NCI-H69 (cell line): ENCODE measurements around the gene CCND1.

Source experiments
- DNase-seq: peaks from one replicate; lab custom pipeline; 2025; lab: John Stamatoyannopoulos, UW

Gene CCND1

DNA sequence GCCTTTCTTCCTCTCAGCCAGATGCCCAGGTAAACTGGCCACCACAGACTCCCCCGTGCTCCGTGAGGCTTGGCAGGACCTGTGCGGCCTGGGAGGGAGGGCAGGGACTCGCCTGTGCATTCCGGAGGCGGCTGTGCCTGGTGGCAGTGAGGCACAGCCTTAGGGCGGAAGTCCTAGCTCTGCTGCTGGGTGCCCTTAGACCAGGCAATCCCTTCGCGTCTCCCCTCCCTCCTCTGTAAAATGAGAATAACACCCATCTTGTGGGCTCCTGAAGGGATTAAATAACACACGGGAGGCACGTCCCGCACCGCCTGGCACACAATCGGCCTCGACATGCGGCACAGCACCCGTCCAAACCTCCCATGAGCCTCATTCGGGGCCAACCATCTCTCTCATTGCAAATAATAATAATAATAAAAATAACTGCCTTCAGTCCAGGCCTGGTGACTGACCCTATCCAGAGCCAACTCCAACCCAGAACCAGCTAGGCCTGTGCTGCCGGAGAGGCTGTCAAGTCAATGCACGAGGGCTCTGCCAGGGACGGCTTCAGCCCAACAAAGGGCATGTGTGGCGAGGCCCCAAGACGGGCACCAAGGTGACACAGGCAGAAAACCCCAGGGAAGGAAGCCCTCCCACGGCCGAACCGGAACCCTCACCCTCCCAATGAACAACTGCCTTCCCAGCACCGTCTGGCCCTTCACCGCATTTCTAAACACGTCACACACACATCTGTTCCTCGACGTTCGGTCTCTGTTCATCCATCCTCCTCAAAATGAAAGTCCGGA, 26.0 kb downstream of the CCND1 start:
- DNase-seq = no peak

DNA sequence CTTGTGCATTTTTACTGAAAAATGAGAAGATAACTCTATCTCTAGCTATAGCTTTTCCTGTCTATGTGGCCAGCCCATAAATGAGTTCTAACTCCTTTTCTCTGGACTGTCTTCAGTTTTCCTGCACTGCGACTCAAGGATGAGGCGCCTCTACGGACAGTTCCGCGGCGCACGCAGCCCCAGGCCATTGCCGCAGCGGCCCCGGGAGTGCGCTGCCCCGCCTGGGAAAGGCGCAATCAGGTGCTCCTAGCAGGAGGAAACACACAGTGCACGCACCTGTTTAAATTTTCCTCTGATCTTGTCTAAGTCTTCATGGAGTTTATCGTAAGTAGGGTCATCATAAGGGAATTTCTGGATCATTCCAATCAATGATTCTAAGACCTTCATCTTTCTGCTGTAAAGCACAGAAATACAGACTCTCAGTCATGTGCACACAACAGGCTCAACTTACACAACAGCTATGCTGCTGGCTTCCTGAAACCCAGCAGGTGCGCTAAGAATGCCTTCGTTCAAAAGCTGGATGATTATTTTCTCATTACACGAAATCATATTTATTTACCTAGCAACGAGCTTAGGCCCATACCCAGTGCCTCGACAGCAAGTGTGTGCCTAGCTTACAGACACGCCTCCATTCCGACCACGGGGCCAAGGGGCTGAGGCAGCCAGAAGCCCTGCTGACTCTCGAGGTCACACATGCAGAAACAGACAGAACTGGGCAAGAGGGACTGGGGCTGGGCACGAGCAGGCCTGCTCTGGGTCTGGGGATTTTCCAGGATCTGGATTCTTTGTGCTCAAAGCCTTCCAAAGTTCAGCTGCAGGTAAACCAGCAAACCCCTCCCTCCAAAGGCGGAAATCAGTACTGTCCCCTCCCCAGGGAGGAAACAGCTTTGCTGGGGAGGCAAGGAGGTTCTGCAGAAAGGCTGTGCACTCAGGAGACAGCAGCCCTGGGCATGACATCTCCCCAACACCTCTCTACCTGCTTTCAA, 27.0 kb downstream of the CCND1 start:
- DNase-seq = no peak

DNA sequence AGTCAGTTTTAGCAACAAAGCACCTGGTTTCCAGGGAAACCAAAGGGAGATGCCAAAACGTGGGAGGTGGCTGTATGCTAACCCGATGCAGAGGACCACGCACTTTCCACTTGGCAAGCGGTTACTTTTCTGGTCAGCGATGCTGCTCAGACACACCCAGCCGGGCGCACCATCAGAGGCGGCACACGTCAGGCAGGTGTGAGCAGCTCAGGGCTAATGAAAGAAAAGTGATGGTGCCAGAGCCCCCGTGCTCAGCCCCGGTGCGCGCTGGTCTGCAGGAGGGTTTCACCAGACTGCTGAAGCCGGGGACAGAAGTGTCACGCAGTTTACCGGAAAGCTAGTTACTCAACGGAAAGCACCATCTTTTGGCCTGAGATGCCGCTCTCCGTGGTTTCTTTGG, 28.5 kb downstream of the CCND1 start:
- no peak for DNase-seq

- peak; percentile 78 for DNase-seq
Observed at GRCh38 chr11:69670158-69670845, 29.3 kb downstream of the CCND1 start.

DNA sequence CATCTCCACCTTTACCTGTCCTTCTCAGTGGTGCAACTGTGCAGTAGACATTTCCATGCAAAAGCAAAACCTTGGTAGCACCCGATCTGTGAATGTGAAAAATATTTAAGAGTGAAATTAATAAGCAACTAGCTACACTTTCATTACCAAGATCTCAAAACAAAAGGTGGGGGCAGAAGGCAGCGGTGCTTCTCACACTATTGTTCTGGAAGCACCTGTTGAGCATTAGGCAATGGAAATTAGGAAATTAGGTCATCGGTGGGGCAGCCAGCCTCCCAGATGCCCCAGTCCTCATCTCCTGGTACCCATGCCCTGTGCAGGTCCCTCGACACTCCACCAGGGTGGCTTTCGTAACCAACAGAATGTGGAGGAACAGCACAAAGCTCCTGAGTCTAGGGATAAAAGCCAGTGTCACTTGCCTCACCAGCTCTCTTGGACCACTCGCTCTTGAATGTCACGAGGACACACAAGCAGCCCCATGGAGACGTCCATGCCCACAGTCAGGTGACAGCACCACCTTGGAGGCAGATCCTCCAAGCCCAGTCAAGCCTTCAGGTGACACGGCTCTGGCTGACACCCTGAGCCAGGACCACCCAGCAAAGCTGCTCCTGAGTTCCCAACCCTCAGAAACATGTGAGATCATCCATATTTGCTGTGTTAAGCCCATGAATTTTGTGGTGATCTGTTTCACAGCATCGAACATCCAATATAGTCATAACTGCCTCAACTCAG, 30.9 kb downstream of the CCND1 start:
- no peak for DNase-seq

DNA sequence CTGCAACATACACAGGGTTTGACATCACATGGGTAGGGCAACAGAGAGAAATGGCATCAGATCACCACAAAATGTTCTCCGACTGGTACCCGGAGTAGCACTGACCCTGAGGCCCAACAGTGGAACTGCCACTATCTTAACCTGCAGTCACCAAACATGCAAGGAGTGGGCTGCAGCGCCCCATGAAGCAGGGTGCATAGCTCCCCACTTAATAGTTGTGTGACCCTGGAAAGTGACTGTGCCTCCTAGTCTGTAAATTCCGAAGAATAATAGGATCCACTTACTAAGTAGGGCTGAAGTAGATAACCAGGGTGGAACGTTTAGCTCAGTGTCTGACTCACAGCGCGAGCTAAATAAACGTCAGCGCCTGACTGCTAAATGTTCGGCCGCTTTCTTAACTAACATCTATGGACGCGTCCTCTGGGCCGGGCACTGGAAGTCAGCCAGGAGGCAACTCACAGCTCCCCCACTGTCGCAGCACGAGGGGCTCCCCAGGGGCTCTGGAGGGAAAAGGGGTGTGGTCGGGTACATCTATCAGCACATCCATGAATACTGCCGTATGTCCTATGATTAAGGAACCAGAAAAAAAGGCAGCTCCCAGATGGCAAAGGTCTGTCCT, 33.4 kb downstream of the CCND1 start:
- DNase-seq = peak; percentile 66

DNA sequence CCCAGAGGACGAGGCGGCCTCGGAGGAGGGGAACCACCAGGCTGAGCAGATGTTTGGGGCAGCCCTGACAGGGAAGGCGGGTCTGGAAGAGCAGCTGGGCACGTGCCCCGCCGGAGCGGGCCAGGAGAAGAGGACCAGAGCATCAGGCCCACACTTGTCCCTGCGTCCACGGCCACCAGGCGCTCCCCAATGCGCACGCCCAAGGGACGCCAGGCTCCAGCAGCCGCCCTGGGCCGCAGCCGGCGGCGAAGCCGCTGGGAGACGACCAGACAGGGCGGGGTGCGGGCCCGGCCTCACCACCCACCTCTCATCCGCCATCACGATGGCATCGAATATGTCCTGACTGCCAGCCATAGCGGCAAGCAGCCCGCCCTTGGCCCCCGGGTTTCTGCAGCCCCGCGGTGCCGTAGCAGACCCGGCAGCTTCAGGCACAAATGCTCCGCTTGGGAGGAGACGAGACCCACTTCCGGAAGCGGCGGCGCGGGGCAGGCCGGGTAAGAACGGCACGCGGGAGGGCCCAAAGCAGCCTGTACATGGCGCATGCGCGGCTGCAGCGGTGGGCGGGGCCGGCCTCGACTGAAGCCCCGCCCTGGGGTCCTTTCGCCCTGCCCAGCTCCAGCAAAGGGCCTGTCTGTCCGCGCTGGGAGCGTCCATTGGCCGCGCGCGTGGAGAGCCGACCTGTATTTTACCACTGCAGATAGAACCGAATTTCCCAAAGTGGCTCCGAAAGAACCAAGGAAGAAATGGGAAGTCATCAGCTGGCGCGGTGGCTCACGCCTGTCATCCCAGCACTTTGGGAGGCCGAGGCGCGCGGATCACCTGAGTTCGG, 34.1 kb downstream of the CCND1 start, which contains the start of gene LTO1:
LTO1 (minus strand) TSS at position 468 of the 829 bp plus-strand sequence; CDS start at position 354, 114 bp downstream.
- peak; percentile 97 for DNase-seq

DNA sequence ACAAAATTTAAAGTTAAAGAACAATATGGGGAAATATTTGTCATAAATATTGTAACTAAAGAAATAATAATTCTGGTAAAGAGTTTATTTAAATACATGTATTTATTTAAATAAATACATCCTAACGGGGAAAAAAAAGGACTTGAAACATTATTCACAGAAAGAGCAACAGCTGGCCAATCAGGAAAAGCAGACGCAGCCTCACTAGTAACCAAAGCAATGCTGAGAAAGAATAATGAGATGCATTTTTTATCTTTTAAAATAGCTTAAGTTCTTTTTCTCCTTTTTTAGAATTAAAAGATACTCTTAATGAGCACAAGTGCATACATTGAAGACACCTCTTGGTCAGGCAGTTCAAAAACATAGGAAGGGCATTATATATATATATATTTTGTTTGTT, 36.8 kb downstream of the CCND1 start:
- no peak for DNase-seq

DNA sequence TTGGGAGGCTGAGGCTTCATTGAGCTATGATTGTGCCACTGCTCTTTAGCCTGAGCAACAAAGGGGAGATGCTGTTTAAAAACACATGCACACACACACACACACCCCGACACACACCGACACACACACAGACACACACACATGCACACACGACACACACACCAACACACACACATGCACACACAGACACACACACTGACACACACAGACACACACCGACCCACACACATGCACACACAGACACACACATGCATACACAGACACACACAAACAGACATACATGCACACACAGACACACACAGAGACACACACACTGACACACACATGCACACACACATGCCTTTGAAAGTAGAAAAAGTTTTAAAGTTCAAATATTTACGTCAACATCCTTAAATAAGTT, 39.7 kb downstream of the CCND1 start:
- no peak for DNase-seq

DNA sequence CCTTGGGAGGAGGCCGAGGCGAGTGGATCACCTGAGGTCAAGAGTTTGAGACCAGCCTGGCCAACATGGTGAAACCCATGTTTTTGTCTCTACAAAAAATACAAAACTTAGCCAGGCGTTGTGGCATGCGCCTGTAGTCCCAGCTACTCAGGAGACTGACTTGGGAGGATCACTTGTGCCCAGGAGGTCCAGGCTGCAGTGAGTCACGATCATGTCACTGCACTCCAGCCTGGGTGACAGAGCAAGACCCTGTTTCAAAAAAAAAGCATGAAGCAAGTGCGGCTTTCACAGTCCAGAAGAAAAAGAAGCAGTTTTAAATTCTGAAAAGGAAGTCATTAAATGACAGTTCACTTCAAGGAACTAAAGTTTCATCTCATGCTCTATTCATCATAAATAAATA, 41.3 kb downstream of the CCND1 start:
- DNase-seq = no peak

GRCh38 chr11:69682681-69683326, 41.8 kb downstream of the CCND1 start:
- DNase-seq = no peak

DNA sequence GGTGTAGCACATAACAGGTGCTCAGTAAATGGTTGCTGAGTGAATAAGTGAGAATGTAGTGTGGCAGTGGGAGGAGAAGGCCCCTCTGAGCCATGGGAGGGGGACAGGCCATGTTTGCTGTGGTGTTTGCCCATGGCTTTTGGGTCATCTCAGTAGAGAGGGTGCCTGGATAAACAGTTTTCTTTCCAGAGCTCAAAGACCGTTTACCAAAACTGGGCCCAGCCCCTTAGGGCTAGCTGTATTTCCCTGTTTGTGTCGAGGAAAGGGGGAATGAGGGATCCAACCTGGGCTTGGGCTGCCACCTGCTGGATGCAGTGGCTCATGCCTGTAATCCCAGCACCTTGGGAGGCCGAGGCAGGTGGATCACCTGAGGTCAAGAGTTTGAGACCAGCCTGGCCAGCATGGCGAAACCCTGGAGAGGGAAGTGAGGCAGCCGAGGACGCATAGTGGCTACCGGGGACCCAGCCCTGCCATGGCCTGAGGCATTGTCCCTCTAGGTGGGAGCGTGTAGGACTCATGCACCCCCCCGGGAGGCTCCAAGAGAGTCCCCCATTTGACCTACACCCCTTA, 42.9 kb downstream of the CCND1 start:
- peak; percentile 51 for DNase-seq

DNA sequence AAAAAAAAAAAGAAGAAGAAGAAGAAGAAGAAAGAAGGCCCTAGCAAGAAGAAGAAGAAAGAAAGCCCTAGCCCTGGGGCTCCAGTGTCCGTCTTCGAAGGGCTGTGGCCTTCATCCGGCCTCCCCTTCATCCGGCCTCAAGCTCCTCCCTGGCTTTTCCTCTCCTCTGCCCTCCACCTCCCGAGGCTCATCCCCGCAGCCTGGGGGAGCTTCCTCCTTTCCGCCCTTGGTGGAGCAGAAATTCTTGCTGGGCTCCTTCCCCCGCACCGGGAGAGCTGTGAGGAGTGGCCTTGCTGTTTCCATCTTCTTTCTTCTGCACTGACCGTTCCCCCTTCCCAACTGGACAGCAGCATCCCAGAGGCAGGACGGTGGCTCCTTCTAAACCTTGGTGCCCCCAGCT, 43.7 kb downstream of the CCND1 start:
- DNase-seq = no peak

GRCh38 chr11:69685348-69685747, 44.4 kb downstream of the CCND1 start:
- no peak for DNase-seq

DNA sequence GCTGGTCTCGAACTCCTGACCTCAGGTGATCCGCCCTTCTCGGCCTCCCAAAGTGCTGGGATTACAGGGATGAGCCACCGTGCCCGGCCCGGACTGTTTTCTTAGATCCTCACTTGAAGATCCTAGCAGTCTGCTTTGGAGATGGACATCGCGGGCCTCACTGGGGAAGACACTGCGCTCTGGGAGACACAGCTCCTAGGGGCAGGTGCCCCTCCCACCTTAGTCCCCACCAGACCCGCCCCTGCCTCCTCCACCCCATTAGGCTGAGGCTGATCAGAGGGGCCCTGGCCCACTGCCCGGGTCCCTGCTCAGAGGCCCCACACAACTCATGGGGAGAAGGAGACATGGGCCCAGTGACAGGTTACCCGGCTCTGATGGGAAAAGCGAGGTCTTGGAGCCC, 45.5 kb downstream of the CCND1 start:
- DNase-seq = no peak

DNA sequence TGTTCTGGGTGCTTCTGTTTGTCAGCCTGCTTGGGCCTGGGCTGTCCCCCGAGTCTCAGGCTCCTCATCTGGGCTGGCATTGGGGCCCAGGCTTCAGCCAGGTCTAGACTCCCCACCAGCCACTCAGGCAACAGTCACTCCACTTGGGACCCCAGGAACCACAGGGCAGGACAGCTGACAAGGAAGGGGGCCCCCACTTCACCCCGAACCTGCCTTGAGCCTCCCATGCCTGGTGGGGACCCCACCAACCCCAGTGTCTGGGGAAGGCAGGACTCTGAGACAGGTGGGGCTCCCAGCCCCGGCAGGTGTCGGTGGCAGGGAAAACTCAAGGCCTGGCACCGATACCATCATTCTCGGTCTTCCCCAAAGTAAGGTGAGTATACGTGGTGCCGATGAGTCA, 45.9 kb downstream of the CCND1 start:
- DNase-seq = no peak

GRCh38 chr11:69687969-69688771, 47.2 kb downstream of the CCND1 start:
- peak; percentile 46 for DNase-seq

DNA sequence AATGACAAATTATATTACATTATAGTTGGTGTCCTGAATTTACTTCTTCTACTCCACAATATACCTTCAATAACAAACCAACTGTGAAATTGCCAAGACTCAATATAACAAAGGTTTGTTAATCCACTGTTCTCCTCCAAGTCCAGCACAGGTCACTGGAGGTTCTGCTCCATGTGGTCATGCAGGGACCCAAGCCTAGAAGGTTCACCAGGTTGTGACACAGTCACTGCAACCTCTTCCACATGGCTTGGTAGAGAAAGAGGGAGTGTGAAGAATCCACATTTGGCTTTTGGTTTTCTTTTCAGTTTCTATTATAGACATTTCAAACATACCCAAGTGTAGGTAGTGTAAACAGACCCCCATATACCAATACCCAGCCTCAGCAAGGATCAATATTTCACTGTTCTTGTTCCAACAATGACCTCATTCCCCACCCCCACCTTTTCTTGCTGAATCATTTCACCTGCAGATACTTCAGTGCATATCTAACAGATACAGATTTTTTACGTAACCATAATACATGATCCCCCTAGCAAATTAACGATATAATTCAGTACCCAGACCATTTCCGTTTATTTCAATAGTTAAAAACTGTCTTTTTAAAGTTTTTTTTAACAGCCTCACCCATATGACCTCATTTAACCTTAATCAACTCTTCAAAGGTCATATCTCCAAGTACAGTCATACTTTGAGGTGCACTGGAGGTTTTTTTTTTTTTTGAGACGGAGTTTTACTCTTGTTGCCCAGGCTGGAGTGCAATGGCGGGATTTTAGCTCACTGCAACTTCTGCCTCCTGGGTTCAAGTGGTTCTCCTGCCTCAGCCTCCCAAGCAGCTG, 48.7 kb downstream of the CCND1 start:
- DNase-seq = no peak
